ENCODE data around the gene CENPU.
A peak's percentile ranks its signal among the peaks of the same experiment; 100 is the strongest.

CENPU gene

DNA sequence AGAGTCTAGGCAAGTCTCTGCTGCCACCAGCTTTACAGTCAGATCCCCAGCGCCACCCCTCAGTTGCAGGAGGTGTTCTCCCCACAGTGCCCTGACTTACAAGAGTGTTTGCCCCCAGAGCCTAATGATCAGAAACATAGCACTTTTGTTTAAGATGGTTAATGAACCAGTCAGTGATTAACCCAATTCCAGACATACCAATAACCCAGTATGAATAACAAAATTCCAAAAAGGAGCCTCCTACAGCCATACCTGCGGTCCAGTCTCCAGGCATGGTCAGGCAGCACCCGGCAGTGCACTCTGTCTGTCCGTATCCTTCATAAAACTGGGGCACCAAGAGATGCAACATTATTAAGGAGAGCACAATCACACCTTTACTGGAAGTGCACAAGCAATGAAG lies 30.7 kb upstream of the CENPU start:
- DNase-seq (ENCODE audit: low read depth, low spot score) = no peak
- no peak overlapping the region for H3K4me3 ChIP-seq (ENCODE audit: low read depth, low read length)
- in situ Hi-C loops (cut with HindIII; ENCODE audit: low sequenced_read_pairs) = no loop called here
- TF ChIP-seq, protein P1, sequence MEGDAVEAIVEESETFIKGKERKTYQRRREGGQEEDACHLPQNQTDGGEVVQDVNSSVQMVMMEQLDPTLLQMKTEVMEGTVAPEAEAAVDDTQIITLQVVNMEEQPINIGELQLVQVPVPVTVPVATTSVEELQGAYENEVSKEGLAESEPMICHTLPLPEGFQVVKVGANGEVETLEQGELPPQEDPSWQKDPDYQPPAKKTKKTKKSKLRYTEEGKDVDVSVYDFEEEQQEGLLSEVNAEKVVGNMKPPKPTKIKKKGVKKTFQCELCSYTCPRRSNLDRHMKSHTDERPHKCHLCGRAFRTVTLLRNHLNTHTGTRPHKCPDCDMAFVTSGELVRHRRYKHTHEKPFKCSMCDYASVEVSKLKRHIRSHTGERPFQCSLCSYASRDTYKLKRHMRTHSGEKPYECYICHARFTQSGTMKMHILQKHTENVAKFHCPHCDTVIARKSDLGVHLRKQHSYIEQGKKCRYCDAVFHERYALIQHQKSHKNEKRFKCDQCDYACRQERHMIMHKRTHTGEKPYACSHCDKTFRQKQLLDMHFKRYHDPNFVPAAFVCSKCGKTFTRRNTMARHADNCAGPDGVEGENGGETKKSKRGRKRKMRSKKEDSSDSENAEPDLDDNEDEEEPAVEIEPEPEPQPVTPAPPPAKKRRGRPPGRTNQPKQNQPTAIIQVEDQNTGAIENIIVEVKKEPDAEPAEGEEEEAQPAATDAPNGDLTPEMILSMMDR (IDR thresholded peaks at IDR 0.05; ENCODE audit: low read depth, low read length) = no peak

DNA sequence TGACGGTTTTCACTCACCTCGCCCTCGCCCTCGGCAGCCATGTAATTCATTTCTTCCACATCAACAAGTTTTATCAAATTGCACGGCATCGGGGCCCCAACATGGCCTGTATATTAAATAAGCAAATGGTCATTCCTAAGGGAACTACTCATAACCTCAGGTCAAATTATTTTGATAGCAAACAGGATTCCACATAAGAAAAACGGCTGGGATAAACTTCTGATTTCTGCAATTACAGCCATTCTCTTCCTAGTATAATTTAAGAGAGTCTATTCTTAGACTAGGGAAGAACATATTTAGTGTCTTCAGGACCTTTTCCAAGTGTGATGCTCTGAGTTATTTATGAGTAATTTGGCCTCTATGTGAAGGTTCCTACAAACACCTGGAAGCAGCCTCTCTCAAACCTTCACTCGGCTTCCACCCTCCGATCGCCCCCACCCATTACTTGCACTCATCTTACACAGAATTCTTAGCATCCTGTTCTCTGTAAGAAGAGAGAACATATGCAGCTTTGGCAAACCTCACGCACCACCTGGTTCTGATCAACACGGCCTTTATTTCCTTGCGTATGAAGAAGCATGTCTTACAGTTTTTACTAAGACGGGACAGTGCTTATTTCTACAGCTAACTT lies 29.4 kb upstream of the CENPU start:
- no peak overlapping the region for H3K4me3 ChIP-seq (ENCODE audit: low read depth, low read length)
- TF ChIP-seq, protein P1 (IDR thresholded peaks at IDR 0.05; ENCODE audit: low read depth, low read length) = no peak
- no peak for DNase-seq (ENCODE audit: low read depth, low spot score)
- in situ Hi-C loops (cut with HindIII; ENCODE audit: low sequenced_read_pairs) = no loop called here

DNA sequence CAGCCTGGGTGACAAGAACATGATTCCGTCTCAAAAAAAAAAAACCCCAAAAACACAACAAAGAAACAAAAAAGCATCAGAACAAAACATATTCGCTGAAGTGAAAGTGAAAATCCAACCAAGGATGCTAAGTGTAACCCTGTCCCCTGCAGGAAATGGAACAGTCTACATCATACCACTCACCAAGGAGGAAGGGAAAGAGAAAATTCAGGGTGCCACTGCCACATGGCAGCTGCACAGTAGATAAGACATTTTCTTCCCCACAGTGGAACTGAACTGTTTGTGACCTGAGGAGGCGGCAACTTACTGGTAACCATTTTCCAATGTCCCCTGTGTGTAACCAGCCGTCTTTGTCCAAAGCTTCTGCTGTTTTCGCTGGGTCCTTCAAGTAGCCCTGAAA lies 28.2 kb upstream of the CENPU start:
- no peak overlapping the region for H3K4me3 ChIP-seq (ENCODE audit: low read depth, low read length)
- DNase-seq (ENCODE audit: low read depth, low spot score) = no peak
- TF ChIP-seq, protein P1 (IDR thresholded peaks at IDR 0.05; ENCODE audit: low read depth, low read length) = no peak
- in situ Hi-C loops (cut with HindIII; ENCODE audit: low sequenced_read_pairs) = no loop called here

DNA sequence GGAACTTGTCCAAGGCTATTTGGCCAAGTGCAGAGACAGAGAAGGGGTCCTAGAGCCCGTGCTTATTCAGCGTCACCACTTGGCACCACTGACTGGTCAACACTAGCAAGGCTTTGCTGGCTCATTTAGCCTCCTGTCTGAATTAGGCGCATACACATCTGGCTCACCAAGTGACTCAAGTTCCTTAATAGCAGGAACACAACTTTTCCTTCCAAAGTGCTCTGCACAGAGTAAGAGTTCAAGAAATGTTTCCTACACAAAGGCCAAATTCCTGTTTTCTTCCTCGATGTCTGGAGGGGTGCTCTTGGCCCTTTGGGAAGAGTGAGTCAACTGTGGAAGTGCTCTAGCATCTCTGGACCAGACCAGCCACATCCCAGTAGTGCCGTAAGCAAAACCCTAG lies 26.8 kb upstream of the CENPU start:
- in situ Hi-C loops (cut with HindIII; ENCODE audit: low sequenced_read_pairs) = no loop called here
- no peak for DNase-seq (ENCODE audit: low read depth, low spot score)
- H3K4me3 ChIP-seq (ENCODE audit: low read depth, low read length) = no peak overlapping the region
- TF ChIP-seq, protein P1 (IDR thresholded peaks at IDR 0.05; ENCODE audit: low read depth, low read length) = no peak

DNA sequence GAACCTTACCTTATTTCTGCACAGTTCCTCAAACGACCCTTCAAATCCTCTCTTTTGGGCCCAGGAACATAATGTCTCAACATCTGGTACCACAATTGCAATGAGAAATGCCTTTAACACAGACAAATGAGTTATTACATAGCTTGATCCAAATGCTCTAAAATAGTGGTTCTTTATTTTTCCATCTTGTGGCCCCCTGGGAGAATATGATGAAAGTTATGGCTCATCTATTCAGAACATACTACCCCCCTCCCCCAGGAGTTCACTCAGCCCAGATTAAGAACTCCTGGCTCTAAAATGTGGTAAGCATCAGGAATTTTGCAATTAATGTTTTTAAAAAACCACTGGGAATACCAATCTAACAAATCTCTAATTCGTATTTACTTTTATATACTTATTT lies 23.9 kb upstream of the CENPU start:
- DNase-seq (ENCODE audit: low read depth, low spot score) = no peak
- no peak overlapping the region for H3K4me3 ChIP-seq (ENCODE audit: low read depth, low read length)
- TF ChIP-seq, protein P1 (IDR thresholded peaks at IDR 0.05; ENCODE audit: low read depth, low read length) = no peak
- in situ Hi-C loops (cut with HindIII; ENCODE audit: low sequenced_read_pairs) = no loop called here

DNA sequence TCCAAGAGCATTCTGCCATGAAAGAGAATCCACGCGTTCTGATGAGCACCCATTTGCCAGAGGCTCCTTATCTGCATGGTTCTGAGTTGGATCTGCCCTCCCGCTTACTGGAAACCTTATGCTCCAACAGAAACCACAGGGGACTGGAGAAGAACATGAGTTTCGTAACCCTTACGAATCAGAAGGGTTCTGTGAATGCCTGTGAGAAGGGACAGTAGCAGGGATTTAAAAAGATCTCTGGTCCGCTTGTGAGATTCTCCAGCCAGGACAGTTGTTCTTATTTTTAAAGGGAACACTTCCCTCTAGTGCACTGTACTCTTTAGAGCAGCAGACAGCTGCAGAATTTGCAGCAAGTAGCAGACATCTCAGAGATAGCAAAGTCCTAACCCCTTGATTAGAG lies 22.5 kb upstream of the CENPU start:
- peak; percentile 22 for DNase-seq (ENCODE audit: low read depth, low spot score)
- in situ Hi-C loops (cut with HindIII; ENCODE audit: low sequenced_read_pairs) = no loop called here
- no peak overlapping the region for H3K4me3 ChIP-seq (ENCODE audit: low read depth, low read length)
- TF ChIP-seq, protein P1 (IDR thresholded peaks at IDR 0.05; ENCODE audit: low read depth, low read length) = no peak
